ENCODE data around the gene UBE2E3. TPM values are rescaled to one million over a fixed set of nuclear protein-coding genes. Genes with fewer than 3 reads are reported as not detected.

The UBE2E3 gene
- total RNA-seq, 4 donors from 2014 or later, result 61.2 to 114 (median 82.3) TPM

GRCh38 chr2:181036445-181036844 is 56.0 kb downstream of the UBE2E3 start:
- no peak for TF ChIP-seq CTCF (IDR thresholded peaks at IDR 0.05; ENCODE audit: low read depth)

- no peak for TF ChIP-seq CTCF (IDR thresholded peaks at IDR 0.05; ENCODE audit: low read depth)
These were observed 56.6 kb downstream of the UBE2E3 start for GRCh38 chr2:181036848-181037603.

- no peak for TF ChIP-seq CTCF (IDR thresholded peaks at IDR 0.05; ENCODE audit: low read depth)
These were observed 57.5 kb downstream of the UBE2E3 start for GRCh38 chr2:181037922-181038321.

GRCh38 chr2:181038796-181039195 is 58.4 kb downstream of the UBE2E3 start:
- TF ChIP-seq CTCF (IDR thresholded peaks at IDR 0.05; ENCODE audit: low read depth), result no peak

GRCh38 chr2:181041661-181042060 is 61.3 kb downstream of the UBE2E3 start:
- no peak for TF ChIP-seq CTCF (IDR thresholded peaks at IDR 0.05; ENCODE audit: low read depth)

- no peak for TF ChIP-seq CTCF (IDR thresholded peaks at IDR 0.05; ENCODE audit: low read depth)
These were observed 62.3 kb downstream of the UBE2E3 start for GRCh38 chr2:181042706-181043105.

GRCh38 chr2:181046833-181047232 is 66.4 kb downstream of the UBE2E3 start:
- TF ChIP-seq CTCF (IDR thresholded peaks at IDR 0.05; ENCODE audit: low read depth), result no peak

Data from subcutaneous adipose tissue (tissue), 4 donors.